ENCODE measurements around the gene FAM9C. TPM values are rescaled to one million over a fixed set of nuclear protein-coding genes. Genes with fewer than 3 reads are reported as not detected.

Gene FAM9C
- not detected for total RNA-seq

DNA sequence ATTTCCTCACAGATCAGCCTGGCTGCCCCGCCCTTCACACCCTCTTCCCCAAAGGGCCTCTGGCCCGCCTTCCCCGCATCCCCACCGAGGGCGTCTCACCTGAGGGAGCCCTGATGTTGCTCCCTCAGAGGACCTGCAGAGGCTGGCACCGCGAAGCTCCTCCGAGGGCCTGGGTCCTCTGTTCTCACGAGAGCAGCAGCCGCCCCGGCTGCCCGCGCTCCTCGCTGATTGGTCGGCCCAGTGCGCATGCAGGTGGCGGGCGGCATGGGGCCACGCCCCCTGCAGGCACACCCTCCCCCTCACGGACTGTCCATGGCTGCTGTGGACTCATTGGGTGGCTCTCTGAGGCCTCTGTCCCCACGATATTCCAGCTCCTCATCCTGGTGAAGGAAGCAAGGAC, at the start of gene FAM9C:
Gene FAM9C, minus strand, starts transcription at position 180 of the 400 bp plus-strand sequence. CDS start 831 bp downstream, outside the sequence.
- intact Hi-C loops (cut with DNase I) = no loop called here
- H3K27ac ChIP-seq = no peak within 1 kb of the TSS
- H3K36me3 ChIP-seq = no peaks in the 10 kb centered on the region
- no peak within 1 kb of the TSS for H3K4me3 ChIP-seq
- TF ChIP-seq, protein P1, sequence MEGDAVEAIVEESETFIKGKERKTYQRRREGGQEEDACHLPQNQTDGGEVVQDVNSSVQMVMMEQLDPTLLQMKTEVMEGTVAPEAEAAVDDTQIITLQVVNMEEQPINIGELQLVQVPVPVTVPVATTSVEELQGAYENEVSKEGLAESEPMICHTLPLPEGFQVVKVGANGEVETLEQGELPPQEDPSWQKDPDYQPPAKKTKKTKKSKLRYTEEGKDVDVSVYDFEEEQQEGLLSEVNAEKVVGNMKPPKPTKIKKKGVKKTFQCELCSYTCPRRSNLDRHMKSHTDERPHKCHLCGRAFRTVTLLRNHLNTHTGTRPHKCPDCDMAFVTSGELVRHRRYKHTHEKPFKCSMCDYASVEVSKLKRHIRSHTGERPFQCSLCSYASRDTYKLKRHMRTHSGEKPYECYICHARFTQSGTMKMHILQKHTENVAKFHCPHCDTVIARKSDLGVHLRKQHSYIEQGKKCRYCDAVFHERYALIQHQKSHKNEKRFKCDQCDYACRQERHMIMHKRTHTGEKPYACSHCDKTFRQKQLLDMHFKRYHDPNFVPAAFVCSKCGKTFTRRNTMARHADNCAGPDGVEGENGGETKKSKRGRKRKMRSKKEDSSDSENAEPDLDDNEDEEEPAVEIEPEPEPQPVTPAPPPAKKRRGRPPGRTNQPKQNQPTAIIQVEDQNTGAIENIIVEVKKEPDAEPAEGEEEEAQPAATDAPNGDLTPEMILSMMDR (IDR thresholded peaks at IDR 0.05) = no peak
- H3K9me3 ChIP-seq = no peaks in the 10 kb centered on the region
- DNase-seq (ENCODE audit: low spot score in 2 of 2) = no peak
- H3K4me1 ChIP-seq = no peaks in the 10 kb centered on the region
- H3K27me3 ChIP-seq = no peaks in the 10 kb centered on the region

DNA sequence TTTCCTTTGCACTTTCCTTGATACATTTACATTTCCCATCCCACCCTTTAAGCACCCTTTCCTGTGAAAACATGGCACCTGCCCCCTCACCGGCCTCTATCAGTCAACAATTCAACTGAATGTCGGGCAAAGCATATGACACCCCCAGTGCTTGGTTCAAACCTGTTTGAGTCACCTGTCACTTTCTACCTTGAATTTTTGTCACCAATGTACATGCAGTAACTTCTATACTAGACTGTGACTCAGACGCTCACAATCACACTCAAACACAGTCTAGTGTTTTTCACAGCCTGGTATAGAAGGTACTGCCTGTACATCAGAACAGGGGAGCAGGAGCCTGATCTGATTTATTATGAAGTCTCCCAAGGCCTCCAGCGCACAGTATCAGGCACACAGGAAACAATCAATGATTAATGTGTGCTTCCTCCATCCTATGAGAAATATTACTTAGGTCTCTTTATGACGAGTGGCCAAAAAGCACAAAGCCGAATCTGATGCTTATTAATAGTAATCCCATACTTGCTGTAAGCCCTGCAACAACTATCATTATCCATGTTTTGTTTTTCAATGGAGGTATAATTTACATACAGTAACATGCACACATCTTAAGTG, 49.2 kb upstream of the FAM9C start:
- no peak overlapping the region for H3K27ac ChIP-seq
- H3K9me3 ChIP-seq = no peaks in the 10 kb centered on the region
- intact Hi-C loops (cut with DNase I) = no loop called here
- H3K36me3 ChIP-seq = no peaks in the 10 kb centered on the region
- no peaks in the 10 kb centered on the region for H3K4me1 ChIP-seq
- H3K27me3 ChIP-seq = no peaks in the 10 kb centered on the region
- DNase-seq (ENCODE audit: low spot score in 2 of 2) = no peak
- no peak overlapping the region for H3K4me3 ChIP-seq
- TF ChIP-seq, protein P1 (IDR thresholded peaks at IDR 0.05) = no peak

DNA sequence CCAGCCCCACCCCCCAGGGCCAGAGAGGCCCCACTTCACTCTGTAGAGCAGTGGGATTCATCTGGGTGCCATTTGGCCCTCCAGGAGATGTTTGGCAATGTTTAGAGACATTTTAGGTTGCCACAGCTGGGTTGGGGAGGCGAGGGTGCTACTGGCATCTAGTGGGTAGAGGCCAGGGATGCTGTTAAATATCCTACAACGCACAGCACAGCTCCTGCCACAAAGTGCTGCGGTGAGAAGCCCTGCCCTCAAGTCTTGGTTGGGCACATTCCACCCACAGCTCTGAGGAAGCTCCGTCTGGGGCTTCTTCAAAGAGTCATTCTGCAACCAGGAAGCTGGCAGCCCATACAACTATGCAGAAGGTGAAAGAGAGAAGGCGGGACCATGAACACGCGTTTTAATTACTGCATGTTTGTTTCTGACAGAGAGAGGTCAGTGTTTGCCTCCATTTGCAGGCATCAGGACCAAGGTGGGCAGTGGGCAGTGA, 48.1 kb upstream of the FAM9C start:
- DNase-seq (ENCODE audit: low spot score in 2 of 2) = peak; percentile 26 to 70
- Histone ChIP-seq H3K9me3 (no peaks in the 10 kb centered on the region), H3K4me3 (no peak overlapping the region), H3K27me3 (no peaks in the 10 kb centered on the region), H3K4me1 (no peaks in the 10 kb centered on the region), H3K27ac (peak overlapping the region; percentile 56 to 71), H3K36me3 (no peaks in the 10 kb centered on the region)
- intact Hi-C loops (cut with DNase I) = no loop called here
- TF ChIP-seq, protein P1 (IDR thresholded peaks at IDR 0.05) = no peak

DNA sequence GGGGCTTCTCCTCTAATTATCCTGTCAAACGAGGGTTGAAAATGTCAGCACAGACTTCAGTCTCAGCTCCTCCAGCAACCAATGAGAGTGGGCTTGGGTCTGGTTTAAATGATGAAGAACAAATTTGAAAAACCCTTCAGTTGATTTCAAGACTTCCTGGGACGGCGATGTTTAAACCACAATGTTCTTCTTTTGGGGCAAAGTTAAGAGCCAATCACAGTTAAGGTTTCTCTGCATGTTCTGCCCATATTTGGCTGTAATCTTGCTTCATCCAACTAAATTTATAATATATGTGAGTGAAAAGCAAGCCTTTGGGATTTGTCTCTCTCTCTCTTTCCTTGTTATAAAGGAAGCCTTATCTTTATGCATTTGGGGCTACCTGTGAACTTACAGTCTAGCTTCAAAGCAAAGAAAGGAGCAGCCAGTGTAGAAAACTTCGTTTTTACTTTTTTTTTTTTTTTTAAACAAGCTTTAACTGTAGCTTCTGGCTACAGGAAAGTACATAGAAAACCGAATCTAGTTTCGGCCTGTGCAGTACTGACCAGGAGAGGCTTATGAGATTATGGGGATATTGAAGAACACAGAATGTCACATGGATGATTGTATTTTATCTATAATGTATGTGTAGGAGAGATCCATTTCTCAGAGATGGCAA, 46.8 kb upstream of the FAM9C start:
- TF ChIP-seq, protein P1 (IDR thresholded peaks at IDR 0.05) = no peak
- H3K36me3 ChIP-seq = no peaks in the 10 kb centered on the region
- intact Hi-C loops (cut with DNase I) = no loop called here
- no peaks in the 10 kb centered on the region for H3K27me3 ChIP-seq
- H3K4me1 ChIP-seq = no peaks in the 10 kb centered on the region
- no peaks in the 10 kb centered on the region for H3K9me3 ChIP-seq
- H3K4me3 ChIP-seq = peak overlapping the region in 1 of 2 donors; percentile 8
- no peak for DNase-seq (ENCODE audit: low spot score in 2 of 2)
- peak overlapping the region; percentile 56 to 71 for H3K27ac ChIP-seq

DNA sequence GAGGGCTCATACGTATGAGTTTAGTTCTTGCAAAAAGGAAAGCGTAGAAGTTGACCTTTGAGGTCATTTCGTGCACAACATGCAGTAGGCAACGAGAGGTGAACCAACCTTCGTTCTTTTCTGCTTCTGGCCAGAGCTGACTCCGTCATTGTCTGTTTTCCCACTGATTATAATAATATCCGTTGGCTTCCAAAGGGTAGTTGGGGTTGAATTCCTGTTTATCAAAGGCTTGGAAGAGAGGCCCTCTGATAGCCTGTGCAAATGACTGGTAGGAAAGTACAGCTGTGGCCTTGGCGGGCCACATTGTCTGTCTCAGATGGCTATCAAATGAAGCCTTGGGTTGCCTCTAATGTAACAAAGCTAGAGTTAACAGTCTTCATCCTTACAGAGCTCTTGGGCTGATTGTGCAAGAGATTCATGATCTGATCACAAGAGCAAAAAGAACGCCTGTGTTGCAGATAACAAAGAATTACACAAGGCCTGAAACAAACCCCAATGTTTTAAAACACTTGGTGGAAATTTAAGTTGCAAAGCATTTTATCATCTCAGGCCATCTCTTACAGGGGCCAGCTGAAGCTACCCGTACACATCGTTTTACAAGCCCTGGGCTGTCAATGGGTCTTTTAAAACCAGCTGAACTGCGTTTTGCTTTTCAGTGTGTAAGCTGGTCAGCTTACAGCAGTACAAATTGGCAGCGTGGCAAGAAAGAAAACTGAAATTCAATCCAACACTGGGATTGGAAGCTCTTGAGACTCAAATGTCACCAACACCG, 46.1 kb upstream of the FAM9C start:
- DNase-seq (ENCODE audit: low spot score in 2 of 2) = no peak
- intact Hi-C loops (cut with DNase I) = no loop called here
- Histone ChIP-seq H3K36me3 (no peaks in the 10 kb centered on the region), H3K27me3 (no peaks in the 10 kb centered on the region), H3K27ac (peak overlapping the region; percentile 56 to 71), H3K4me1 (no peaks in the 10 kb centered on the region), H3K9me3 (no peaks in the 10 kb centered on the region), H3K4me3 (peak overlapping the region in 1 of 2 donors; percentile 8)
- TF ChIP-seq, protein P1 (IDR thresholded peaks at IDR 0.05) = no peak

Measured in ascending aorta (tissue), 2 donors.